ENCODE results near the gene LAMTOR5. TPM values are rescaled to one million over a fixed set of nuclear protein-coding genes. Genes with fewer than 3 reads are reported as not detected.
"Not testable (repeated sequence)": the region's sequence is repeated elsewhere in the genome, so short reads cannot be mapped to it uniquely, and the experiment has no call there.

LAMTOR5 gene
- total RNA-seq, 1 experiment from 2014 or later: 119 TPM

DNA sequence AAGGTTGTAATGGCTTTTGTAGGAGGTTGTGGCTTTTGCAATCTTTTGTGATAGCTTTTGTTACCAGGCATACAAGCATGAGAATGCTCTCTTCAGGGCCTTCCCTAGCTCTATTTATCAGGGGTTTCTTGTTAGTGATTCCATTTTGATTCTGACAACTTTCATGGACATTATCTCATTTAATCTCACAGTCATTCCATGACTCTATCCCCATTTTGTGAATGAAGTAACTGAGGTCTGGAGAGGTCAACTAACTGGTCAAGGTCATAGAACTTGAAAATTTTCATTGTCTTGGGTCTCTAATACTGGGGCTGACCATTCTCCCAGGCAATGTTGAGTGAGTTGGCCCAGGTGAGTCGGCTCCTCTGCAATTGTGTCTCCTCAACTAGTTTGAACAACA, 11.2 kb upstream of the LAMTOR5 start:
- no peak for ATAC-seq
- no peaks in the 10 kb centered on the region for H3K4me1 ChIP-seq (ENCODE audit: control insufficient read depth, insufficient read depth, low read length)
- no peaks in the 10 kb centered on the region for H3K36me3 ChIP-seq (ENCODE audit: control insufficient read depth, insufficient read depth, low read length)
- intact Hi-C loops (cut with micrococcal nuclease; ENCODE audit: unreplicated experiment): no loop called here
- no peak overlapping the region for H3K4me3 ChIP-seq (ENCODE audit: low read depth in 2 of 2, low read length in 2 of 2)
- ChIA-PET POLR2A (interaction anchor here (0.6 kb wide), 1 partner anchor 80 kb away, joined by 3 read pairs; no protein-coding TSS in a partner anchor), CTCF (no interaction called here)
- no peaks in the 10 kb centered on the region for H3K27me3 ChIP-seq (ENCODE audit: control insufficient read depth, insufficient read depth, low read length)
- no peak for TF ChIP-seq POLR2AphosphoS5 (IDR thresholded peaks at IDR 0.05; ENCODE audit: low read depth, low read length)
- in situ Hi-C loops (cut with HindIII; ENCODE audit: low pct_unique_long_range_greater_than_20kb, low sequenced_read_pairs): no loop called here
- no peak for DNase-seq (ENCODE audit: low read depth, low spot score)
- BruUV-seq (replicated peaks): no TSS peak
- H3K9me3 ChIP-seq (ENCODE audit: control insufficient read depth, insufficient read depth, low read depth, low read length): no peaks in the 10 kb centered on the region
- H3K27ac ChIP-seq (ENCODE audit: low read length): no peak overlapping the region

DNA sequence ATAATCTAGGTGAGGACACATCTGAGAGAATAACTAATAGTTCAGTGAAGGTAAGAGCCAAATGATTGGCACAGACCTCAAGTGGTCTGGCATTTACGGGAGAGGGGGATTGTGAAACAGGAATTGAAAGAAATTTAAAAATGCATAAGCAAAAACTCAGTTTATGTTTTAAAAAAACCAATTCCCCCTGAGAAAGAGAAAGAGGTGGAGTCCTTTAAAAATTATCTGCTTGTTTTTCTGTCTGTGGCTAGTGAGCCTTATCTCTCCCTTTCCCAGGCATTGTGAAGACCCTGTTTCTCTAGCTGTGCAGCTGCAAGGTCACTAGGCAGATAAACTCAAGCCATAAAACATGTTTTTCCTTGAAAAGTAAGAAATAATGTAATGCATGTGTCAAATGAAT, 5.6 kb upstream of the LAMTOR5 start:
- H3K27me3 ChIP-seq (ENCODE audit: control insufficient read depth, insufficient read depth, low read length); BruUV-seq (replicated peaks); H3K27ac ChIP-seq (ENCODE audit: low read length); DNase-seq (ENCODE audit: low read depth, low spot score); H3K36me3 ChIP-seq (ENCODE audit: control insufficient read depth, insufficient read depth, low read length); H3K9me3 ChIP-seq (ENCODE audit: control insufficient read depth, insufficient read depth, low read depth, low read length); ATAC-seq; in situ Hi-C loops (cut with HindIII; ENCODE audit: low pct_unique_long_range_greater_than_20kb, low sequenced_read_pairs); POLR2A ChIA-PET; H3K4me1 ChIP-seq (ENCODE audit: control insufficient read depth, insufficient read depth, low read length); H3K4me3 ChIP-seq (ENCODE audit: low read depth in 2 of 2, low read length in 2 of 2): not testable (repeated sequence)
- intact Hi-C loops (cut with micrococcal nuclease; ENCODE audit: unreplicated experiment): loop anchor here (2.0 kb wide), 1 partner anchor 48 kb away; no protein-coding TSS in a partner anchor
- CTCF ChIA-PET: interaction anchor here (2.5 kb wide), 1 partner anchor 47 kb away, joined by 16 read pairs; no protein-coding TSS in a partner anchor

DNA sequence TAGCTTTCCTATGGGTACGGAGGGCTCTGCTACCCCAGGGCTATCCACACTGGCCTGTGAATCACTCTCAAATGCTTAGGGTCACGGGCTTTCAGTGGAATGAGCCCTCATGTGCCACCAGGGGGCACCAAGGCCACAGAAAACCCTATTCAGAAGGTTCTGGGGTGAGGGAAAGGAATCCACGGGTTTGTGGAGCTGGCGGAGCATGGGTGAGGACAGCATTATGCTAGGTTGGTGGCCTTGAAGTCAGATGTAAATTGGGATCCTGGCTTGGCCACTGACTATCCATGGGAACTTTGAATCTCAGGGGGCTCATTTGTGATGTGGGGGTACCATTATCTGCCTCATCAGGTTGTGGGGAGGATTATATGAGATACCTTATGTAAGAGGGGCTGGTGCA, 5.1 kb upstream of the LAMTOR5 start:
- ATAC-seq (peak; percentile 78), DNase-seq (ENCODE audit: low read depth, low spot score) (peak; percentile 28)
- no peak for TF ChIP-seq POLR2AphosphoS5 (IDR thresholded peaks at IDR 0.05; ENCODE audit: low read depth, low read length)
- TF ChIP-seq, protein P1, sequence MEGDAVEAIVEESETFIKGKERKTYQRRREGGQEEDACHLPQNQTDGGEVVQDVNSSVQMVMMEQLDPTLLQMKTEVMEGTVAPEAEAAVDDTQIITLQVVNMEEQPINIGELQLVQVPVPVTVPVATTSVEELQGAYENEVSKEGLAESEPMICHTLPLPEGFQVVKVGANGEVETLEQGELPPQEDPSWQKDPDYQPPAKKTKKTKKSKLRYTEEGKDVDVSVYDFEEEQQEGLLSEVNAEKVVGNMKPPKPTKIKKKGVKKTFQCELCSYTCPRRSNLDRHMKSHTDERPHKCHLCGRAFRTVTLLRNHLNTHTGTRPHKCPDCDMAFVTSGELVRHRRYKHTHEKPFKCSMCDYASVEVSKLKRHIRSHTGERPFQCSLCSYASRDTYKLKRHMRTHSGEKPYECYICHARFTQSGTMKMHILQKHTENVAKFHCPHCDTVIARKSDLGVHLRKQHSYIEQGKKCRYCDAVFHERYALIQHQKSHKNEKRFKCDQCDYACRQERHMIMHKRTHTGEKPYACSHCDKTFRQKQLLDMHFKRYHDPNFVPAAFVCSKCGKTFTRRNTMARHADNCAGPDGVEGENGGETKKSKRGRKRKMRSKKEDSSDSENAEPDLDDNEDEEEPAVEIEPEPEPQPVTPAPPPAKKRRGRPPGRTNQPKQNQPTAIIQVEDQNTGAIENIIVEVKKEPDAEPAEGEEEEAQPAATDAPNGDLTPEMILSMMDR (IDR thresholded peaks at IDR 0.05): peak; percentile 76
- Histone ChIP-seq H3K4me3 (ENCODE audit: low read depth in 2 of 2, low read length in 2 of 2) (no peak overlapping the region), H3K4me1 (ENCODE audit: control insufficient read depth, insufficient read depth, low read length) (no peaks in the 10 kb centered on the region), H3K27me3 (ENCODE audit: control insufficient read depth, insufficient read depth, low read length) (no peaks in the 10 kb centered on the region), H3K9me3 (ENCODE audit: control insufficient read depth, insufficient read depth, low read depth, low read length) (no peaks in the 10 kb centered on the region), H3K36me3 (ENCODE audit: control insufficient read depth, insufficient read depth, low read length) (no peaks in the 10 kb centered on the region; the same call in 1 of the 2 replicates), H3K27ac (ENCODE audit: low read length) (no peak overlapping the region)
- intact Hi-C loops (cut with micrococcal nuclease; ENCODE audit: unreplicated experiment): loop anchor here (2.0 kb wide), 1 partner anchor 48 kb away; no protein-coding TSS in a partner anchor
- BruUV-seq (replicated peaks): no TSS peak
- in situ Hi-C loops (cut with HindIII; ENCODE audit: low pct_unique_long_range_greater_than_20kb, low sequenced_read_pairs): no loop called here
- ChIA-PET POLR2A (no interaction called here), CTCF (interaction anchor here (1.1 to 2.5 kb wide), 2 partner anchors 48 to 209 kb away, joined by 3 to 16 read pairs; no protein-coding TSS in a partner anchor)

DNA sequence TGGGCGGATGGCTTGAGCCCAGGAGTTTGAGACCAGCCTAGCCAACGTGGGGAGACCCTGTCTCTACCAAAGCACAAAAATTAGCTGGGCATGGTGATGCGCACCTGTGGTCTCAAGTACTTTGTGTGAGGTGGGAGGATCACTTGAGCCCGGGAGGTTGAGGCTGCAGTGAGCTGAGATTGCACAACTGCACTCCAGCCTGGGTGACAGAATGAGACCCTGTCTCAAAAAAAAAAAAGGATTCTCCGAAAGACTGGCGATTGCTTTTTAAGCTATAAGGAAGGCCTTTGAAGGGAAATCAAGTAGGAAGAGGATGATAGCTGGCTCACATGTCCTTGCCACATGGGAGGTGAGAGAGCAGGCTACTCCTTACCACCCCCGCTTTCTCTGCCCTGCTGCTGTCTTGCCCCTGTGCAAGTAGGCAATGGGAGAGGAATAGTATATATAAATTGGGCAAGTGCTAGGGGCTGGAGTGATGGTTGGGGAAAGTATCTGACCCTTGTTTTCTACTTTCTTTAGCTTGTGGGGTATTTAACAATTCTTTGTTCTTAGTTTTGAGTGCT, 3.8 kb upstream of the LAMTOR5 start:
- Histone ChIP-seq H3K27ac (ENCODE audit: low read length) (no peak overlapping the region), H3K4me3 (ENCODE audit: low read depth in 2 of 2, low read length in 2 of 2) (no peak overlapping the region), H3K9me3 (ENCODE audit: control insufficient read depth, insufficient read depth, low read depth, low read length) (no peaks in the 10 kb centered on the region), H3K36me3 (ENCODE audit: control insufficient read depth, insufficient read depth, low read length) (peaks cover 5% of the 10 kb centered on the region; the same call in 1 of the 2 replicates), H3K4me1 (ENCODE audit: control insufficient read depth, insufficient read depth, low read length) (no peaks in the 10 kb centered on the region), H3K27me3 (ENCODE audit: control insufficient read depth, insufficient read depth, low read length) (no peaks in the 10 kb centered on the region)
- ChIA-PET CTCF (interaction anchor here (1.1 to 2.5 kb wide), 3 partner anchors 49 to 208 kb away, joined by 3 to 16 read pairs (median 3); no protein-coding TSS in a partner anchor), POLR2A (no interaction called here)
- no peak for DNase-seq (ENCODE audit: low read depth, low spot score)
- TF ChIP-seq, protein P1 (IDR thresholded peaks at IDR 0.05): no peak
- no peak for TF ChIP-seq POLR2AphosphoS5 (IDR thresholded peaks at IDR 0.05; ENCODE audit: low read depth, low read length)
- no peak for TF ChIP-seq SIN3A (IDR thresholded peaks at IDR 0.05; ENCODE audit: borderline replicate concordance, insufficient read depth, low read depth, low read length)
- TF ChIP-seq TCF7L2 (IDR thresholded peaks at IDR 0.05; ENCODE audit: low read depth, low read length): no peak
- TF ChIP-seq, protein P2, sequence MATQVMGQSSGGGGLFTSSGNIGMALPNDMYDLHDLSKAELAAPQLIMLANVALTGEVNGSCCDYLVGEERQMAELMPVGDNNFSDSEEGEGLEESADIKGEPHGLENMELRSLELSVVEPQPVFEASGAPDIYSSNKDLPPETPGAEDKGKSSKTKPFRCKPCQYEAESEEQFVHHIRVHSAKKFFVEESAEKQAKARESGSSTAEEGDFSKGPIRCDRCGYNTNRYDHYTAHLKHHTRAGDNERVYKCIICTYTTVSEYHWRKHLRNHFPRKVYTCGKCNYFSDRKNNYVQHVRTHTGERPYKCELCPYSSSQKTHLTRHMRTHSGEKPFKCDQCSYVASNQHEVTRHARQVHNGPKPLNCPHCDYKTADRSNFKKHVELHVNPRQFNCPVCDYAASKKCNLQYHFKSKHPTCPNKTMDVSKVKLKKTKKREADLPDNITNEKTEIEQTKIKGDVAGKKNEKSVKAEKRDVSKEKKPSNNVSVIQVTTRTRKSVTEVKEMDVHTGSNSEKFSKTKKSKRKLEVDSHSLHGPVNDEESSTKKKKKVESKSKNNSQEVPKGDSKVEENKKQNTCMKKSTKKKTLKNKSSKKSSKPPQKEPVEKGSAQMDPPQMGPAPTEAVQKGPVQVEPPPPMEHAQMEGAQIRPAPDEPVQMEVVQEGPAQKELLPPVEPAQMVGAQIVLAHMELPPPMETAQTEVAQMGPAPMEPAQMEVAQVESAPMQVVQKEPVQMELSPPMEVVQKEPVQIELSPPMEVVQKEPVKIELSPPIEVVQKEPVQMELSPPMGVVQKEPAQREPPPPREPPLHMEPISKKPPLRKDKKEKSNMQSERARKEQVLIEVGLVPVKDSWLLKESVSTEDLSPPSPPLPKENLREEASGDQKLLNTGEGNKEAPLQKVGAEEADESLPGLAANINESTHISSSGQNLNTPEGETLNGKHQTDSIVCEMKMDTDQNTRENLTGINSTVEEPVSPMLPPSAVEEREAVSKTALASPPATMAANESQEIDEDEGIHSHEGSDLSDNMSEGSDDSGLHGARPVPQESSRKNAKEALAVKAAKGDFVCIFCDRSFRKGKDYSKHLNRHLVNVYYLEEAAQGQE (IDR thresholded peaks at IDR 0.05; ENCODE audit: insufficient read depth in 1 of 2, low read depth in 2 of 2, low read length in 1 of 2): no peak
- in situ Hi-C loops (cut with HindIII; ENCODE audit: low pct_unique_long_range_greater_than_20kb, low sequenced_read_pairs): no loop called here
- intact Hi-C loops (cut with micrococcal nuclease; ENCODE audit: unreplicated experiment): no loop called here
- no TSS peak for BruUV-seq (replicated peaks)
- no peak for ATAC-seq
